RWPE2 (cell line): ENCODE data around the gene GGTA1.

Source experiments
- ATAC-seq: fragments of 200-7000 bp; cut with Tn5 transposase; 3 replicates; pipeline ENCODE4 v1.9.1; 2021; ENCODE audit warnings: low read depth
- DNase-seq: peaks from one replicate; pipeline ENCODE4 v3.0.0-alpha.2; 2020; ENCODE audit warnings: low spot score
- H3K27ac ChIP-seq: fragments of 450-650 bp; 2 replicates; pipeline ENCODE4 v1.5.1; 2017; ENCODE audit warnings: mild to moderate bottlenecking; ENCODE audit not compliant: poor library complexity, severe bottlenecking
- H3K27me3 ChIP-seq: fragments of 250-450 bp; sonication (Bioruptor Pico); 2 replicates; pipeline ENCODE4 v1.5.1; 2021; ENCODE audit warnings: mild to moderate bottlenecking, moderate library complexity; ENCODE audit not compliant: insufficient read depth, poor library complexity, severe bottlenecking
- H3K36me3 ChIP-seq: fragments of 250-450 bp; sonication (Bioruptor Pico); 2 replicates; pipeline ENCODE4 v1.5.1; 2020; ENCODE audit warnings: low read depth, mild to moderate bottlenecking, moderate library complexity
- H3K4me1 ChIP-seq: fragments of 250-450 bp; sonication (Bioruptor Pico); 2 replicates; pipeline ENCODE4 v1.5.1; 2021; ENCODE audit warnings: mild to moderate bottlenecking, moderate library complexity; ENCODE audit not compliant: insufficient read depth, poor library complexity, severe bottlenecking
- H3K4me3 ChIP-seq: fragments of 250-450 bp; sonication (Bioruptor Pico); 2 replicates; pipeline ENCODE4 v1.5.1; 2021; ENCODE audit warnings: mild to moderate bottlenecking, moderate library complexity; ENCODE audit not compliant: severe bottlenecking
- H3K9me3 ChIP-seq: fragments of 250-450 bp; sonication (Bioruptor Pico); 2 replicates; pipeline ENCODE4 v1.5.1; 2021; ENCODE audit warnings: mild to moderate bottlenecking, moderate library complexity; ENCODE audit not compliant: severe bottlenecking
- TF ChIP-seq, protein P1 (sequence below): fragments of 450-650 bp; IDR thresholded peaks from one replicate; pipeline ENCODE4 v1.5.1; 2017; ENCODE audit warnings: mild to moderate bottlenecking, moderate library complexity; ENCODE audit not compliant: poor library complexity, severe bottlenecking

The GGTA1 gene

DNA sequence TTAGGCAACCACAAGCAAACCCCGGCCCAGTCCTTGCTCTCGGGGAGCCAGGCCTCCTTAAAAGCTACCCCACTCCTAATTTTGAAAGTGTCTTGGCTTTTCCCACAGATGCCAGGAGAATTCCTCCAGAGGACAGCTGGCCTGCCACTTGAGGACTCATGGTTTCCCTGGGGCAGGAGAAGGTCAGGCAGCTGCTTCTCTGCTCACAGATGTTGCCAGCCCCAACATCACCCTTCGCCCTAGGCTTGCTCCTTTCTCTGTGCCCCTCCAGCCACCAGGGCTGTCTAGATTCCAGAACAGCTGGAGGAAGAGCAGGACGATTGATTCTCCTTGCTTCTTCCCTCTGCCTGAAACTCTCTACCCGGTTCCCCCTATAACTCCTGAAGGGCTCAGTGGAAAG lies 8.5 kb downstream of the GGTA1 start:
- no peaks in the 10 kb centered on the region for H3K4me1 ChIP-seq

DNA sequence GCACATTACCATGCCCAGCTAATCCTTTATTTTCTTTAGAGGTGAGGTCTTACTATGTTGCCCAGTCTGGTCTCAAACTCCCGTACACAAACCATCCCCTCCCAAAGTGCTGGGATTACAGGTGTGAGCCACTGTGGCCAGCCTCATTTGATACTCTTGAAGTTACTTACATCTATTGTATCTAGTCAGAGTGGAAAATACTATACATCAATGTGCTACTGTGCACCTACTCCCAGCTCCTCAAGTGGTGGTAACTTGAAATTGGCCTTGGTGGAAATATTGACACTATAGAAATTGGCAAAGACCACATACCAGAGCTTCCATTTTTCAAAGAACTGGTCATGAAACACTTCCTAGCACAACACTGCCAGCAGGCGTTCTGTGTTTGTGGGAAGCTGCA lies 10.3 kb downstream of the GGTA1 start:
- no peaks in the 10 kb centered on the region for H3K9me3 ChIP-seq
- TF ChIP-seq, protein P1, sequence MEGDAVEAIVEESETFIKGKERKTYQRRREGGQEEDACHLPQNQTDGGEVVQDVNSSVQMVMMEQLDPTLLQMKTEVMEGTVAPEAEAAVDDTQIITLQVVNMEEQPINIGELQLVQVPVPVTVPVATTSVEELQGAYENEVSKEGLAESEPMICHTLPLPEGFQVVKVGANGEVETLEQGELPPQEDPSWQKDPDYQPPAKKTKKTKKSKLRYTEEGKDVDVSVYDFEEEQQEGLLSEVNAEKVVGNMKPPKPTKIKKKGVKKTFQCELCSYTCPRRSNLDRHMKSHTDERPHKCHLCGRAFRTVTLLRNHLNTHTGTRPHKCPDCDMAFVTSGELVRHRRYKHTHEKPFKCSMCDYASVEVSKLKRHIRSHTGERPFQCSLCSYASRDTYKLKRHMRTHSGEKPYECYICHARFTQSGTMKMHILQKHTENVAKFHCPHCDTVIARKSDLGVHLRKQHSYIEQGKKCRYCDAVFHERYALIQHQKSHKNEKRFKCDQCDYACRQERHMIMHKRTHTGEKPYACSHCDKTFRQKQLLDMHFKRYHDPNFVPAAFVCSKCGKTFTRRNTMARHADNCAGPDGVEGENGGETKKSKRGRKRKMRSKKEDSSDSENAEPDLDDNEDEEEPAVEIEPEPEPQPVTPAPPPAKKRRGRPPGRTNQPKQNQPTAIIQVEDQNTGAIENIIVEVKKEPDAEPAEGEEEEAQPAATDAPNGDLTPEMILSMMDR, result no peak
- ATAC-seq (no peak), DNase-seq (no peak)
- H3K36me3 ChIP-seq, result no peaks in the 10 kb centered on the region
- H3K27ac ChIP-seq, result no peak overlapping the region
- H3K27me3 ChIP-seq, result no peaks in the 10 kb centered on the region
- H3K4me1 ChIP-seq, result no peaks in the 10 kb centered on the region
- no peak overlapping the region for H3K4me3 ChIP-seq

More for the DNA sequence above, 8.5 kb downstream of the GGTA1 start:
- DNase-seq (no peak), ATAC-seq (no peak)
- H3K27ac ChIP-seq, result no peak overlapping the region
- peaks cover 2% of the 10 kb centered on the region for H3K9me3 ChIP-seq
- no peaks in the 10 kb centered on the region for H3K36me3 ChIP-seq
- TF ChIP-seq, protein P1, result no peak
- H3K4me3 ChIP-seq, result no peak overlapping the region
- no peaks in the 10 kb centered on the region for H3K27me3 ChIP-seq

DNA sequence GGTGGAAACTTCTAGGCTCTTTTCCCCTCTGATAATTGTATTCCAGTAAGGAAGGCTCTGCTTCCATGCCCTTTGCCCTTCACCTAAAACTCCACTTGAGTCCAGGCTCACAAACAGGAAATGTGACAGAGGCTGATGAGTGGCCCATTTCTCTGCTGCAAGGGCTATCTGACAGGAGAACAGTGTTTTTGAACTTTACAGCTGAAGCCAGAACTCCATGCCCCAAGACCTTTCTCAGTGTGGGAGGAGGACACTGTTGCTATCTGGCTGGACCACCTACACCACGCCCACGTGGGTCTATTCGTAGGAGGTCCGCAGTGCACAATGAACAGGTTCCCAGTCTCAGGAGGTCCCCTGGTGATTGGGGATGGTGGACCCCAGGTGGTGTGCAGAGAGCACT lies 13.6 kb downstream of the GGTA1 start:
- Histone ChIP-seq H3K36me3 (no peaks in the 10 kb centered on the region), H3K27ac (no peak overlapping the region), H3K4me3 (no peak overlapping the region), H3K27me3 (no peaks in the 10 kb centered on the region), H3K9me3 (no peaks in the 10 kb centered on the region), H3K4me1 (no peaks in the 10 kb centered on the region)
- no peak for DNase-seq
- TF ChIP-seq, protein P1, result no peak
- ATAC-seq, result no peak

DNA sequence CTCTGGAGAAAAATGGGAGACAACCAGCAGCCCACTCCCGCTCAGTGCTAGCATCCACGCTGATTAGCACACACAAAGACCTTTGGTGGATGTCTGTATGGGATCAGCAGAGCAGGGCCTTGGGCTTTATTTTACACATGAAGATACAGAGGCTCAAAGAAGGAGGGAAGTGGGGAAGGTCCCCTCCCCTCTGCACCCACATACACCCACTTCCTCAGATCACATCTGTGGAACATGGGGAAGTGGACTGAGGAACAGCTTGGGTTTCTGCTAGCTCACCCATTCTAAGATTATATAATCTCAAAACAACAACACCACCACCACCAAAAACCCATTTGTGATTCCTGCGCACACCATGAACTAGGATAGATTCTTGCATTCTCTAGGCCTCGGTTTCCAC lies 14.0 kb downstream of the GGTA1 start:
- Histone ChIP-seq H3K9me3 (no peaks in the 10 kb centered on the region), H3K36me3 (no peaks in the 10 kb centered on the region), H3K27me3 (no peaks in the 10 kb centered on the region), H3K27ac (no peak overlapping the region), H3K4me3 (no peak overlapping the region), H3K4me1 (no peaks in the 10 kb centered on the region)
- TF ChIP-seq, protein P1, result no peak
- no peak for ATAC-seq
- no peak for DNase-seq

DNA sequence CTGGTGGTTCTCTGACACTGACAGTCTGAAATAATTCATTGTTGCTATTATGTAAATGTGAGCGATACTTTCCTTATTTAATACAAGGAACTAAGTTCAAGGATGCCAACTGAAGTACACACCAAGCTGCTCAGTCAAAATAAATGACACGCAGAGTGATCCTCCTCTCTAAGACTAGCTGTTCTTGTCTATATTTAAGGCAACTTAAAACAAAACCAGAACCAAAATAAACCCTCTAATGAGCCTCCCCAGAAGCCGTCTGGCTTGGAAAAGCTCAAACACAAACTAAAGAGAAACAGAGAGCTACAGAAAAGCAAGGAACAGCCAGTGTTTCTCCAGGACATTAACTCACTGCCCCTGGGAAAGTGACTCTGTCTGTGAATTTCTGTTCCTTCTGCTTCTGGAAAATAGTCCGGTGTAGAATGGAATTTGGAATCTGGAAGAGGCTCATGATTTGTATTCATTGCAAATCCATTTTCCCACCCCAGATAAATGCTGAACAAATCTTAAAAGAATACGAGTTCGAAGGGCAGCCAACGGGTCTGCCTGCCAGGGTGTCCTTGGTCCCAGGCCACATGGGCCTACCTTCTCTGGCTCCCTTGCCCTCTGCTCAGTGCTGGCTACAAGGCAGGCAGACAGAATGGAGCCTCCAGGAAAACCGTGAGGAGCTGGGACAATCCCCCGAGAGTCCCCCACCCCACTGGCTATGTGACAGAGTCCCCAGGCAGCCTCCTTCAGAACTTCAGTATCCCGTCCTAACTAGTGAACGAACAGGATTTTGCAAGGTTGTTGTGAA lies 14.8 kb downstream of the GGTA1 start:
- Histone ChIP-seq H3K27ac (no peak overlapping the region), H3K4me1 (no peaks in the 10 kb centered on the region), H3K36me3 (no peaks in the 10 kb centered on the region), H3K9me3 (no peaks in the 10 kb centered on the region), H3K27me3 (no peaks in the 10 kb centered on the region), H3K4me3 (no peak overlapping the region)
- no peak for DNase-seq
- TF ChIP-seq, protein P1, result no peak
- ATAC-seq, result no peak
